HG03432 (cell line): Measurements from ENCODE around the gene ABCC12.
A peak's percentile ranks its signal among the peaks of the same experiment; 100 is the strongest.
"Not testable (repeated sequence)": the region's sequence is repeated elsewhere in the genome, so short reads cannot be mapped to it uniquely, and the experiment has no call there.

Experiments
- ATAC-seq: cut with Tn5 transposase; IDR thresholded peaks from one replicate; pipeline ENCODE4 v1.9.1; 2021; ENCODE audit warnings: mild to moderate bottlenecking, moderate library complexity; ENCODE audit not compliant: unreplicated experiment

The ABCC12 gene

GRCh38 chr16:48166617-48167016 is 10.8 kb upstream of the ABCC12 start:
- ATAC-seq: not testable (repeated sequence)

GRCh38 chr16:48165961-48166578 is 10.3 kb upstream of the ABCC12 start:
- ATAC-seq: no peak

GRCh38 chr16:48164907-48165715 is 9.3 kb upstream of the ABCC12 start:
- peak; percentile 92 for ATAC-seq

GRCh38 chr16:48162839-48163410 is 7.1 kb upstream of the ABCC12 start:
- ATAC-seq: no peak

- ATAC-seq: no peak
Measured at GRCh38 chr16:48161906-48162305, 6.1 kb upstream of the ABCC12 start.

- ATAC-seq: no peak
Measured at GRCh38 chr16:48160575-48160974, 4.8 kb upstream of the ABCC12 start.

- peak; percentile 88 for ATAC-seq
Measured at GRCh38 chr16:48158296-48158695, 2.5 kb upstream of the ABCC12 start.

GRCh38 chr16:48157794-48158193 is 2.0 kb upstream of the ABCC12 start:
- ATAC-seq: peak; percentile 9

GRCh38 chr16:48157302-48157701 is 1.5 kb upstream of the ABCC12 start:
- no peak for ATAC-seq

- ATAC-seq: peak; percentile 49
Measured at GRCh38 chr16:48156790-48157209, 1.0 kb upstream of the ABCC12 start.

- ATAC-seq: no peak
Measured at GRCh38 chr16:48153774-48154173, 2.0 kb downstream of the ABCC12 start.

GRCh38 chr16:48152226-48152625 is 3.6 kb downstream of the ABCC12 start:
- ATAC-seq: no peak

GRCh38 chr16:48150707-48151106 is 5.1 kb downstream of the ABCC12 start:
- ATAC-seq: no peak

GRCh38 chr16:48146710-48147109 is 9.1 kb downstream of the ABCC12 start:
- no peak for ATAC-seq

GRCh38 chr16:48146131-48146530 is 9.7 kb downstream of the ABCC12 start:
- no peak for ATAC-seq

- no peak for ATAC-seq
Measured at GRCh38 chr16:48143812-48144368, 11.9 kb downstream of the ABCC12 start.

GRCh38 chr16:48140821-48141220 is 15.0 kb downstream of the ABCC12 start:
- ATAC-seq: no peak

GRCh38 chr16:48139517-48139916 is 16.3 kb downstream of the ABCC12 start:
- ATAC-seq: no peak

- ATAC-seq: no peak
Measured at GRCh38 chr16:48138543-48138942, 17.2 kb downstream of the ABCC12 start.

- no peak for ATAC-seq
Measured at GRCh38 chr16:48137822-48138221, 18.0 kb downstream of the ABCC12 start.

GRCh38 chr16:48136547-48137360 is 19.0 kb downstream of the ABCC12 start:
- ATAC-seq: no peak
